Smooth muscle cell (in vitro differentiated cells): ENCODE measurements around the gene ACBD5. TPM values are rescaled to one million over a fixed set of nuclear protein-coding genes. Genes with fewer than 3 reads are reported as not detected.

Experiments
- DNase-seq: peaks from one replicate; lab custom pipeline; 2025; ENCODE audit not compliant: unreplicated experiment; lab: John Stamatoyannopoulos, UW
- H2AFZ ChIP-seq: fragments of 200-600 bp; sonication (generic); 2 replicates; pipeline ENCODE4 v1.6.0; 2016; ENCODE audit warnings: antibody characterized with exemption, low read depth, mild to moderate bottlenecking
- H3F3A ChIP-seq: fragments of 200-600 bp; sonication (generic); 2 replicates; pipeline ENCODE4 v1.6.0; 2017; ENCODE audit warnings: antibody characterized with exemption, low read depth
- H3K27ac ChIP-seq: fragments of 200-600 bp; sonication (generic); 2 replicates; pipeline ENCODE4 v1.5.1; 2016; ENCODE audit warnings: low read depth, mild to moderate bottlenecking
- H3K27me3 ChIP-seq: fragments of 200-600 bp; sonication (generic); 2 replicates; pipeline ENCODE4 v1.6.1; 2016; ENCODE audit warnings: low read depth, mild to moderate bottlenecking
- H3K36me3 ChIP-seq: fragments of 200-600 bp; sonication (generic); 2 replicates; pipeline ENCODE4 v1.5.1; 2016; ENCODE audit warnings: low read depth
- H3K4me1 ChIP-seq: fragments of 200-600 bp; sonication (generic); 2 replicates; pipeline ENCODE4 v1.5.1; 2016; ENCODE audit warnings: low read depth
- H3K4me2 ChIP-seq: fragments of 200-600 bp; sonication (generic); 2 replicates; pipeline ENCODE4 v1.6.0; 2016; ENCODE audit warnings: mild to moderate bottlenecking
- H3K4me3 ChIP-seq: fragments of 200-600 bp; sonication (generic); 2 replicates; pipeline ENCODE4 v1.5.1; 2016; ENCODE audit warnings: mild to moderate bottlenecking
- H3K79me2 ChIP-seq: fragments of 200-600 bp; sonication (generic); 2 replicates; pipeline ENCODE4 v1.6.0; 2016; ENCODE audit warnings: low read depth, mild to moderate bottlenecking
- H3K9ac ChIP-seq: fragments of 200-600 bp; sonication (generic); 2 replicates; pipeline ENCODE4 v1.6.0; 2016; ENCODE audit warnings: low read depth
- H3K9me3 ChIP-seq: fragments of 200-600 bp; sonication (generic); replicated peaks from 2 replicates; pipeline ENCODE4 v1.5.1; 2016; ENCODE audit warnings: low read depth
- H4K20me1 ChIP-seq: fragments of 200-600 bp; sonication (generic); 2 replicates; pipeline ENCODE4 v1.6.0; 2016; ENCODE audit warnings: low read depth
- WGBS: methylation state at CpG from one replicate; pipeline ENCODE4 v1.1.7; 2016; ENCODE audit warnings: low lambda C conversion rate; 5-methylcytosine and 5-hydroxymethylcytosine counted together
- polyA plus RNA-seq: library from polyadenylated mRNA; unstranded; fragments of >200 nt; fragmentation: Nextera tagmentation; extraction: Ambion mirVana; gene quantifications from 2 replicates; pipeline ENCODE4 v1.2.1, GENCODE V29; 2016
- total RNA-seq: library from RNA; depleted of rRNA; stranded (reverse); fragments of >200 nt; gene quantifications from 2 replicates; pipeline ENCODE4 v1.2.3, GENCODE V29; 2014
- TF ChIP-seq, protein P1 (sequence below): fragments of 200-600 bp; sonication (generic); IDR thresholded peaks from 2 replicates; pipeline ENCODE4 v1.5.1; 2017; ENCODE audit warnings: borderline replicate concordance, mild to moderate bottlenecking, antibody characterized with exemption; ENCODE audit not compliant: insufficient read depth, poor library complexity, severe bottlenecking

ACBD5 gene
- total and polyA plus RNA-seq, 2 experiments from 2014 or later = 14.7 to 18.7 TPM

GRCh38 chr10:27230022-27230421 lies 10.6 kb downstream of the ACBD5 start:
- Histone ChIP-seq H3K9me3 (no peaks in the 10 kb centered on the region), H3K4me2 (no peak overlapping the region), H3K79me2 (no peaks in the 10 kb centered on the region), H4K20me1 (no peaks in the 10 kb centered on the region), H3K27me3 (no peaks in the 10 kb centered on the region), H3K36me3 (peaks cover 6% of the 10 kb centered on the region), H3K27ac (no peak overlapping the region), H3K4me1 (no peaks in the 10 kb centered on the region), H2AFZ (no peak overlapping the region), H3F3A (no peaks in the 10 kb centered on the region), H3K4me3 (no peak overlapping the region), H3K9ac (no peak overlapping the region)
- no peak for DNase-seq
- 100% methylated on average over 1 of the region's 1 CpG for WGBS
- TF ChIP-seq, protein P1, sequence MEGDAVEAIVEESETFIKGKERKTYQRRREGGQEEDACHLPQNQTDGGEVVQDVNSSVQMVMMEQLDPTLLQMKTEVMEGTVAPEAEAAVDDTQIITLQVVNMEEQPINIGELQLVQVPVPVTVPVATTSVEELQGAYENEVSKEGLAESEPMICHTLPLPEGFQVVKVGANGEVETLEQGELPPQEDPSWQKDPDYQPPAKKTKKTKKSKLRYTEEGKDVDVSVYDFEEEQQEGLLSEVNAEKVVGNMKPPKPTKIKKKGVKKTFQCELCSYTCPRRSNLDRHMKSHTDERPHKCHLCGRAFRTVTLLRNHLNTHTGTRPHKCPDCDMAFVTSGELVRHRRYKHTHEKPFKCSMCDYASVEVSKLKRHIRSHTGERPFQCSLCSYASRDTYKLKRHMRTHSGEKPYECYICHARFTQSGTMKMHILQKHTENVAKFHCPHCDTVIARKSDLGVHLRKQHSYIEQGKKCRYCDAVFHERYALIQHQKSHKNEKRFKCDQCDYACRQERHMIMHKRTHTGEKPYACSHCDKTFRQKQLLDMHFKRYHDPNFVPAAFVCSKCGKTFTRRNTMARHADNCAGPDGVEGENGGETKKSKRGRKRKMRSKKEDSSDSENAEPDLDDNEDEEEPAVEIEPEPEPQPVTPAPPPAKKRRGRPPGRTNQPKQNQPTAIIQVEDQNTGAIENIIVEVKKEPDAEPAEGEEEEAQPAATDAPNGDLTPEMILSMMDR = no peak

- Histone ChIP-seq H3K27me3 (no peaks in the 10 kb centered on the region), H3K4me1 (no peaks in the 10 kb centered on the region), H4K20me1 (peaks cover 3% of the 10 kb centered on the region), H3K9ac (no peak overlapping the region), H2AFZ (no peak overlapping the region), H3K9me3 (no peaks in the 10 kb centered on the region), H3K79me2 (no peaks in the 10 kb centered on the region), H3K4me3 (no peak overlapping the region), H3K27ac (no peak overlapping the region), H3K36me3 (peaks cover 8% of the 10 kb centered on the region), H3F3A (no peaks in the 10 kb centered on the region), H3K4me2 (no peak overlapping the region)
- DNase-seq = no peak
- 66% methylated on average over 3 of the region's 3 CpGs for whole genome bisulfite sequencing
- TF ChIP-seq, protein P1 = no peak
Measured at GRCh38 chr10:27225642-27226257, 14.8 kb downstream of the ACBD5 start.

GRCh38 chr10:27225011-27225590 lies 15.5 kb downstream of the ACBD5 start:
- Histone ChIP-seq H2AFZ (no peak overlapping the region), H3K4me3 (no peak overlapping the region), H3K79me2 (no peaks in the 10 kb centered on the region), H4K20me1 (peaks cover 3% of the 10 kb centered on the region), H3K36me3 (peaks cover 11% of the 10 kb centered on the region), H3K4me2 (no peak overlapping the region), H3K4me1 (no peaks in the 10 kb centered on the region), H3K27me3 (no peaks in the 10 kb centered on the region), H3K9me3 (no peaks in the 10 kb centered on the region), H3F3A (no peaks in the 10 kb centered on the region), H3K27ac (no peak overlapping the region), H3K9ac (no peak overlapping the region)
- TF ChIP-seq, protein P1 = no peak
- 73% methylated on average over 8 of the region's 8 CpGs for WGBS
- no peak for DNase-seq

DNA sequence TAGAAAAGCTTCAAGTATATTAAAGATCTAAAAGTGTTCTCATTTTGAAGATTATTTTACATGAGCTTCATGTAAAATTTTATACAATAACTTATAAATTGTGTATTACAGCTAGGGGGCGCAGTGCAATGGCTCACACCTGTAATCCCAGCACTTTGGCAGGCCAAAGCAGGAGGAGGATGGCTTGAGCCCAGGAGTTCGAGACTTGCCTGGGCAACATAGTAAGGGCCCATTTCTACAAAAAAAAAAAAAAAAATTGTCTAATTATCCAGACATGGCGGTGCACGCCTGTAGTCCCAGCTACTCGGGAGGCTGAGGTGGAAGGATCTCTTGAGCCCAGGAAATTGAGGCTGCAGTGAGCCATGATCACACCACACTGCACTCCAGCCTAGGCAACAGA lies 16.6 kb downstream of the ACBD5 start:
- Histone ChIP-seq H3K27me3 (no peaks in the 10 kb centered on the region), H3K4me3 (no peak overlapping the region), H3F3A (no peaks in the 10 kb centered on the region), H3K4me1 (no peaks in the 10 kb centered on the region), H3K9me3 (no peaks in the 10 kb centered on the region), H3K9ac (no peak overlapping the region), H3K4me2 (no peak overlapping the region), H3K27ac (no peak overlapping the region), H2AFZ (no peak overlapping the region), H4K20me1 (peaks cover 3% of the 10 kb centered on the region), H3K79me2 (no peaks in the 10 kb centered on the region), H3K36me3 (peaks cover 11% of the 10 kb centered on the region)
- no peak for DNase-seq
- WGBS = 81% methylated on average over 5 of the region's 5 CpGs
- TF ChIP-seq, protein P1 = peak; percentile 68
